WTC11 (cell line): ENCODE measurements around the gene KNDC1. TPM values are rescaled to one million over a fixed set of nuclear protein-coding genes. Genes with fewer than 3 reads are reported as not detected.

Experiments used
- ATAC-seq: fragments of 200-7000 bp; cut with Tn5 transposase; 2 replicates; pipeline ENCODE4 v1.10.0; 2021; ENCODE audit warnings: mild to moderate bottlenecking, moderate library complexity
- CTCF ChIA-PET: fragments of 300-600 bp; sonication (Branson Sonifier 250); formaldehyde crosslinking; loops from one replicate; lab custom pipeline; 2021; ENCODE audit warnings: antibody characterized with exemption; lab: Charles Lee
- POLR2A ChIA-PET: fragments of 350-600 bp; sonication (Branson Sonifier 250); formaldehyde crosslinking; loops from one replicate; lab custom pipeline; 2021; ENCODE audit warnings: antibody characterized with exemption; lab: Charles Lee
- DNase-seq: peaks from one replicate; pipeline ENCODE4 v3.0.0; 2021; ENCODE audit warnings: low spot score
- H3K27ac Mint-ChIP-seq: 2 replicates; pipeline ENCODE4 v1.8.0; 2021; ENCODE audit warnings: mixed read lengths
- H3K27me3 Mint-ChIP-seq: 2 replicates; pipeline ENCODE4 v1.8.0; 2021; ENCODE audit warnings: low read depth, mild to moderate bottlenecking, moderate library complexity, mixed read lengths
- H3K36me3 Mint-ChIP-seq: 2 replicates; pipeline ENCODE4 v1.8.0; 2021; ENCODE audit warnings: mixed read lengths
- H3K4me1 Mint-ChIP-seq: 2 replicates; pipeline ENCODE4 v1.8.0; 2022; ENCODE audit warnings: mixed read lengths
- H3K4me3 Mint-ChIP-seq: 2 replicates; pipeline ENCODE4 v1.8.0; 2021; ENCODE audit warnings: mild to moderate bottlenecking, moderate library complexity, mixed read lengths
- H3K9me3 Mint-ChIP-seq: 2 replicates; pipeline ENCODE4 v1.8.0; 2021; ENCODE audit warnings: mixed read lengths
- ARID4B ChIP-seq: sonication (generic); formaldehyde crosslinking; IDR thresholded peaks from 2 replicates; pipeline ENCODE4 v1.8.0; 2023; ENCODE audit warnings: missing genetic modification reagents, mild to moderate bottlenecking, borderline replicate concordance
- ATF1 ChIP-seq: sonication (generic); formaldehyde crosslinking; IDR thresholded peaks from 2 replicates; pipeline ENCODE4 v1.8.1; 2023; ENCODE audit warnings: mild to moderate bottlenecking, moderate library complexity, missing genetic modification reagents
- ATF6 ChIP-seq: sonication (generic); formaldehyde crosslinking; IDR thresholded peaks from 2 replicates; pipeline ENCODE4 v1.8.1; 2023; ENCODE audit warnings: mild to moderate bottlenecking, missing genetic modification reagents
- CBFB ChIP-seq: sonication (generic); formaldehyde crosslinking; IDR thresholded peaks from 2 replicates; pipeline ENCODE4 v1.8.1; 2022; ENCODE audit warnings: mild to moderate bottlenecking, low read depth, missing genetic modification reagents
- CREB1 ChIP-seq: sonication (generic); formaldehyde crosslinking; IDR thresholded peaks from 2 replicates; pipeline ENCODE4 v1.8.0; 2023; ENCODE audit warnings: mild to moderate bottlenecking, missing genetic modification reagents
- CTCF ChIP-seq: fragments of 200-600 bp; IDR thresholded peaks from 2 replicates; pipeline ENCODE4 v1.8.0; 2022; ENCODE audit warnings: antibody characterized with exemption
- E2F4 ChIP-seq: sonication (generic); formaldehyde crosslinking; IDR thresholded peaks from 2 replicates; pipeline ENCODE4 v1.8.1; 2022; ENCODE audit warnings: low read depth, mild to moderate bottlenecking, moderate library complexity, missing genetic modification reagents, borderline replicate concordance
- EMX1 ChIP-seq: fragments of 250-450 bp; sonication (Bioruptor Pico); IDR thresholded peaks from 2 replicates; pipeline ENCODE4 v1.8.0; 2021; ENCODE audit warnings: mild to moderate bottlenecking
- FOXJ3 ChIP-seq: sonication (generic); formaldehyde crosslinking; IDR thresholded peaks from 2 replicates; pipeline ENCODE4 v1.9.0; 2021; ENCODE audit warnings: missing genetic modification reagents, mild to moderate bottlenecking, borderline replicate concordance
- FOXP1 ChIP-seq: sonication (generic); formaldehyde crosslinking; IDR thresholded peaks from 2 replicates; pipeline ENCODE4 v1.8.0; 2022; ENCODE audit warnings: missing genetic modification reagents, mild to moderate bottlenecking, moderate library complexity, borderline replicate concordance
- JAZF1 ChIP-seq: fragments of 250-450 bp; sonication (Bioruptor Pico); IDR thresholded peaks from 2 replicates; pipeline ENCODE4 v1.9.0; 2021; ENCODE audit warnings: moderate library complexity, mild to moderate bottlenecking, inconsistent platforms
- MYBL2 ChIP-seq: sonication (generic); formaldehyde crosslinking; IDR thresholded peaks from 2 replicates; pipeline ENCODE4 v1.8.1; 2023; ENCODE audit warnings: mild to moderate bottlenecking, moderate library complexity, missing genetic modification reagents
- TP53 ChIP-seq: sonication (generic); formaldehyde crosslinking; IDR thresholded peaks from 2 replicates; pipeline ENCODE4 v1.8.1; 2023; ENCODE audit warnings: mild to moderate bottlenecking, missing genetic modification reagents
- ZBTB21 ChIP-seq: sonication (generic); formaldehyde crosslinking; IDR thresholded peaks from 2 replicates; pipeline ENCODE4 v1.8.1; 2023; ENCODE audit warnings: mild to moderate bottlenecking, missing genetic modification reagents, borderline replicate concordance
- ZBTB43 ChIP-seq: sonication (generic); formaldehyde crosslinking; IDR thresholded peaks from 2 replicates; pipeline ENCODE4 v1.8.1; 2023; ENCODE audit warnings: mild to moderate bottlenecking, missing genetic modification reagents
- ZNF138 ChIP-seq: sonication (generic); formaldehyde crosslinking; conservative IDR thresholded peaks from 2 replicates; pipeline ENCODE4 v1.8.1; 2022; ENCODE audit warnings: mild to moderate bottlenecking, moderate library complexity, missing genetic modification reagents
- ZNF416 ChIP-seq: fragments of 250-450 bp; sonication (Bioruptor Pico); IDR thresholded peaks from 2 replicates; pipeline ENCODE4 v1.9.0; 2021; ENCODE audit warnings: mild to moderate bottlenecking, inconsistent platforms
- ZNF423 ChIP-seq: fragments of 250-450 bp; sonication (Bioruptor Pico); IDR thresholded peaks from 2 replicates; pipeline ENCODE4 v2.1.2; 2022; ENCODE audit warnings: mild to moderate bottlenecking, moderate library complexity
- ZNF512 ChIP-seq: sonication (generic); formaldehyde crosslinking; IDR thresholded peaks from 2 replicates; pipeline ENCODE4 v1.8.1; 2022; ENCODE audit warnings: missing genetic modification reagents, borderline replicate concordance
- total RNA-seq: library from RNA; stranded (reverse); gene quantifications from 3 replicates; pipeline ENCODE4 v1.2.3, GENCODE V29; 2021

The KNDC1 gene
- total RNA-seq, 1 experiment from 2014 or later = 26.6 TPM

- TF ChIP-seq EMX1 (CRISPR knock-in tag) (no peak), ZNF138 (CRISPR knock-in tag) (no peak), CREB1 (CRISPR knock-in tag) (no peak)
These were observed 29.2 kb downstream of the KNDC1 start (continued) for GRCh38 chr10:133189256-133189655.

GRCh38 chr10:133189726-133190125, 29.7 kb downstream of the KNDC1 start:
- ChIA-PET CTCF (no interaction called here), POLR2A (interaction anchor here (0.6 kb wide), 1 partner anchor 28 kb away, joined by 3 read pairs; no protein-coding TSS in a partner anchor)
- Mint-ChIP-seq H3K27ac (no peak overlapping the region), H3K36me3 (peaks cover 32% of the 10 kb centered on the region), H3K27me3 (peaks cover 12% of the 10 kb centered on the region), H3K4me3 (no peak overlapping the region), H3K4me1 (no peaks in the 10 kb centered on the region), H3K9me3 (peaks cover 26% of the 10 kb centered on the region)
- ATAC-seq (no peak), DNase-seq (no peak)
- TF ChIP-seq ZBTB21 = no peak
- TF ChIP-seq MYBL2 (CRISPR knock-in tag) = no peak
- TF ChIP-seq TP53 (CRISPR knock-in tag) = no peak
- TF ChIP-seq ATF1 (CRISPR knock-in tag) = no peak
- no peak for TF ChIP-seq ZNF423
- no peak for TF ChIP-seq JAZF1 (CRISPR knock-in tag)
- TF ChIP-seq ZBTB43 (CRISPR knock-in tag) = no peak
- TF ChIP-seq ARID4B (CRISPR knock-in tag) = no peak
- TF ChIP-seq ZNF416 (CRISPR knock-in tag) = no peak
- no peak for TF ChIP-seq ZNF512 (CRISPR knock-in tag)
- TF ChIP-seq CBFB (CRISPR knock-in tag) = no peak
- TF ChIP-seq CTCF = no peak
- TF ChIP-seq FOXP1 (CRISPR knock-in tag) = no peak
- no peak for TF ChIP-seq E2F4 (CRISPR knock-in tag)
- TF ChIP-seq ATF6 (CRISPR knock-in tag) = no peak
- TF ChIP-seq FOXJ3 = no peak
